Small intestine (tissue), 16 donors: ENCODE data around the gene CDCA7L. TPM values are rescaled to one million over a fixed set of nuclear protein-coding genes. Genes with fewer than 3 reads are reported as not detected.

Experiments
- DNase-seq, 2 donors: peaks; one replicate each; pipeline versions ENCODE4 v3.0.0 to v3.0.0-alpha.2; 2013
- FAIRE-seq: peaks from 2 replicates; lab custom pipeline; 2012; peaks lifted over from hg19 to GRCh38; lab: Jason Lieb, UNC
- H3K27ac ChIP-seq, 3 donors: one replicate each; pipeline ENCODE4 v1.5.1; 2013; ENCODE audit warnings: low read length in 2 of 3, mild to moderate bottlenecking in 2 of 3, control low read depth in 1 of 3, inconsistent platforms in 1 of 3, low read depth in 1 of 3, moderate library complexity in 1 of 3
- H3K27me3 ChIP-seq, 3 donors: one replicate each; pipeline ENCODE4 v1.6.1; 2013; ENCODE audit warnings: low read length in 3 of 3, inconsistent platforms in 1 of 3; ENCODE audit not compliant: control insufficient read depth in 3 of 3, insufficient read depth in 3 of 3
- H3K36me3 ChIP-seq, 3 donors: one replicate each; pipeline ENCODE4 v1.6.1; 2013; ENCODE audit warnings: low read length in 3 of 3, inconsistent platforms in 1 of 3, low read depth in 1 of 3, mild to moderate bottlenecking in 1 of 3, moderate library complexity in 1 of 3; ENCODE audit not compliant: control insufficient read depth in 3 of 3, insufficient read depth in 2 of 3
- H3K4me1 ChIP-seq, 3 donors: one replicate each; pipeline ENCODE4 v1.6.1; 2013; ENCODE audit warnings: low read length in 2 of 3, inconsistent platforms in 1 of 3, low read depth in 1 of 3, mild to moderate bottlenecking in 1 of 3, moderate library complexity in 1 of 3; ENCODE audit not compliant: control insufficient read depth in 3 of 3, insufficient read depth in 2 of 3
- H3K4me3 ChIP-seq, 3 donors: one replicate each; pipeline ENCODE4 v1.5.1; 2013; ENCODE audit warnings: low read length in 3 of 3, control low read depth in 1 of 3, inconsistent platforms in 1 of 3, low read depth in 1 of 3, mild to moderate bottlenecking in 1 of 3, moderate library complexity in 1 of 3
- H3K9me3 ChIP-seq, 2 donors: one replicate each; pipeline ENCODE4 v1.6.1; 2013; ENCODE audit warnings: low read depth in 1 of 2, low read length in 1 of 2; ENCODE audit not compliant: control insufficient read depth in 2 of 2, insufficient read depth in 1 of 2
- WGBS, 3 donors: extraction: QIAGEN DNeasy Blood & Tissue Kit; methylation state at CpG; one replicate each; pipeline ENCODE4 v1.1.7; 2013; 5-methylcytosine and 5-hydroxymethylcytosine counted together
- long read RNA-seq, 10 donors: transcript quantifications; one replicate each; lab custom pipeline, GENCODE V29; 2026
- polyA plus RNA-seq, 4 donors: library from polyadenylated mRNA; stranded (reverse) in 3 of 4; unstranded in 1 of 4; fragments of 200-250 nt in 3 of 4; fragments of 120-200 nt in 1 of 4; gene quantifications; one replicate each; pipeline versions ENCODE4 v1.2.1 to v1.2.3, GENCODE V29; 2013
- donor health status: healthy with polysubstance abuse.
- donor health status: control.
- donor health status: control.
- donor health status: Bipolar disorder and iron deficiency.
- donor health status: healthy.

The CDCA7L gene, protein sequence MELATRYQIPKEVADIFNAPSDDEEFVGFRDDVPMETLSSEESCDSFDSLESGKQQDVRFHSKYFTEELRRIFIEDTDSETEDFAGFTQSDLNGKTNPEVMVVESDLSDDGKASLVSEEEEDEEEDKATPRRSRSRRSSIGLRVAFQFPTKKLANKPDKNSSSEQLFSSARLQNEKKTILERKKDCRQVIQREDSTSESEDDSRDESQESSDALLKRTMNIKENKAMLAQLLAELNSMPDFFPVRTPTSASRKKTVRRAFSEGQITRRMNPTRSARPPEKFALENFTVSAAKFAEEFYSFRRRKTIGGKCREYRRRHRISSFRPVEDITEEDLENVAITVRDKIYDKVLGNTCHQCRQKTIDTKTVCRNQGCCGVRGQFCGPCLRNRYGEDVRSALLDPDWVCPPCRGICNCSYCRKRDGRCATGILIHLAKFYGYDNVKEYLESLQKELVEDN
- 10 to 100 TPM in 2 of 4 donors, 1 to 10 TPM in 2; 2.7 to 20.6 (median 8.4) TPM for polyA plus RNA-seq
- long read RNA-seq, donor 1, partial matches to known transcripts, result 0 of 5 reads
- long read RNA-seq, donor 1, other reads (novel, unspliced or antisense), result 0 of 5 reads
- long read RNA-seq, donor 2, partial matches to known transcripts, result 0 of 1 reads
- long read RNA-seq, donor 2, other reads (novel, unspliced or antisense), result 0 of 1 reads
- long read RNA-seq, donor 3, result 0 reads
- long read RNA-seq, donor 4, result 0 reads
- long read RNA-seq, donor 5, partial matches to known transcripts, result 0 of 1 reads
- long read RNA-seq, donor 5, other reads (novel, unspliced or antisense), result 0 of 1 reads
- long read RNA-seq, donor 6, partial matches to known transcripts, result 13 of 13 reads
- long read RNA-seq, donor 6, other reads (novel, unspliced or antisense), result 0 of 13 reads
- long read RNA-seq, donor 7, transcript CDCA7L-202 (9 exons, 1,830 nt), result major isoform, 11 of 30 reads
- long read RNA-seq, donor 7, transcript CDCA7L-203 (10 exons, 3,066 nt), result minor isoform, 7 of 30 reads
- long read RNA-seq, donor 7, partial matches to known transcripts, result 0 of 30 reads
- long read RNA-seq, donor 7, other reads (novel, unspliced or antisense), result 9 of 30 reads
- long read RNA-seq, donor 8, partial matches to known transcripts, result 0 of 3 reads
- long read RNA-seq, donor 8, other reads (novel, unspliced or antisense), result 0 of 3 reads
- long read RNA-seq, donor 9, result 0 reads
- long read RNA-seq, donor 10, partial matches to known transcripts, result 0 of 2 reads
- long read RNA-seq, donor 10, other reads (novel, unspliced or antisense), result 0 of 2 reads

DNA sequence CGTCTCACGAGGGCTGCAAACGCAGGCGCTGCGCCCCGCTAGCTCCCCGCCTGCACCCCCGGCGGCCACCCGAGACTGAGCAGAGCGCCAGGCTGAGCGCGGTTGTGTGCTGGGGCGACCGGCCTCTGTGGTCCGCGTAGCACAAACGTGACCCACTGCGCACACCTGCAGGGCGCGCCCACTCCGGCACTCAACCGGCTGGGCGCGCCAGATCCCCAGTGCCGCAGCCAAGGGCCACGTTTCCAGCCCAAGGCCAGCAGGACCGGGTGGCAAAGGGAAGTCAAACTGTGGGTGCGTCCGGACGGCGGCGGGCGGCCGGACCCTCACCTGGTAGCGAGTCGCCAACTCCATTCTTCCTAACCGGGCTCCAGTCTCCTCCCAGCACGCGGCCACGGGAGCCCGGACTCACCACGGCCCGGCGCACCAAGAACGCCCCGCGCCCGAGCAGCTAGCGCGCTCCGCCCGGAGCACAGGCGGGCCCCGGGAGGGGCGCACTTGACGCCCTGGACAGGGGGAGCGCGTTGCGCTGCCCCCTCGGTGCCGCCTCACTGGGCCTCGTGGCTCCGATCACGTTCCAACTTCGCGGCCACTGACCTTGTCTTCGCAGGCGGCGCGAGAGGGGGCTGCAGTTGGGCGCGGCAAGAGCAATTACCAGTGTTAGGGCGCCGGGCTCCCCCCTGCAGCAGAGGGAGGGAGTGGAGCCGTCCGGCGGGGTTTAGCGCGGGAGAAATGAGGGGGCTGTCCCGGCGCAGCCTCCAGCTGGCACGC is at the start of gene CDCA7L:
TSS of gene CDCA7L (minus strand) at position 446 of the 768 bp plus-strand sequence. CDS start at position 351, 95 bp downstream.
- peak; percentile 63 to 85 for DNase-seq
- peaks cover 0 to 7% (median 2%) of the 10 kb centered on the region in 3 donors for H3K4me1 ChIP-seq
- no peak for FAIRE-seq
- 0% methylated on average over 58 to 83 of the region's 83 CpGs for WGBS, 3 donors
- H3K36me3 ChIP-seq, result no peaks in the 10 kb centered on the region
- H3K27me3 ChIP-seq, result peaks cover 0 to 7% (median 0%) of the 10 kb centered on the region in 3 donors
- peak within 1 kb of the TSS in 2 of 3 donors; percentile 53 to 85 for H3K27ac ChIP-seq
- no peaks in the 10 kb centered on the region for H3K9me3 ChIP-seq
- peak within 1 kb of the TSS; percentile 47 to 68 (median 67) for H3K4me3 ChIP-seq

GRCh38 chr7:21986096-21986495 is 40.4 kb upstream of the CDCA7L start:
- Histone ChIP-seq H3K4me3 (no peak overlapping the region), H3K27ac (no peak overlapping the region), H3K9me3 (no peaks in the 10 kb centered on the region), H3K4me1 (no peaks in the 10 kb centered on the region), H3K36me3 (no peaks in the 10 kb centered on the region), H3K27me3 (peaks cover 0 to 3% (median 2%) of the 10 kb centered on the region in 3 donors)
- 77 to 97% (median 87%) methylated on average over 5 of the region's 5 CpGs for WGBS, 3 donors
- FAIRE-seq, result no peak
- no peak for DNase-seq

DNA sequence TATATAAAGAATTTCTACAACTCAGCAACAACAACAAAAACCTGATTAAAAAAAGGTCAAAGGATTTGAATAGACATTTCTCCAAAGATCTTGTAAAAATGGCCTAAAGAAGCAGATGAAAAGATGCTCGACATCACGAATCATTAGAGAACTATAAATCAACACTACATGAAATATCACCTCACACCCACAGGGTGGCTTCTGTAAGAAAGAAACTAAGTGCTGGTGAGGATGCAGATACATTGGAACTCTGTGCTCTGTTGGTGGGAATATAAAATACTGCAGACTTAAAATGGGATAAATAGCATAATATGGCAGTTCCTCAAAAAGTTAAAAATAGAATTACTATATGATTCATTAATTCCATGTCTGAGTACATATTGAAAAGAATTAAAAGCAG is 38.3 kb upstream of the CDCA7L start:
- WGBS, 3 donors, result 58 to 74% (median 69%) methylated on average over 2 of the region's 2 CpGs
- Histone ChIP-seq H3K27me3 (peaks cover 0 to 3% (median 2%) of the 10 kb centered on the region in 3 donors), H3K36me3 (no peaks in the 10 kb centered on the region), H3K27ac (no peak overlapping the region), H3K4me3 (no peak overlapping the region), H3K9me3 (no peaks in the 10 kb centered on the region), H3K4me1 (no peaks in the 10 kb centered on the region)
- FAIRE-seq (no peak), DNase-seq (no peak)

DNA sequence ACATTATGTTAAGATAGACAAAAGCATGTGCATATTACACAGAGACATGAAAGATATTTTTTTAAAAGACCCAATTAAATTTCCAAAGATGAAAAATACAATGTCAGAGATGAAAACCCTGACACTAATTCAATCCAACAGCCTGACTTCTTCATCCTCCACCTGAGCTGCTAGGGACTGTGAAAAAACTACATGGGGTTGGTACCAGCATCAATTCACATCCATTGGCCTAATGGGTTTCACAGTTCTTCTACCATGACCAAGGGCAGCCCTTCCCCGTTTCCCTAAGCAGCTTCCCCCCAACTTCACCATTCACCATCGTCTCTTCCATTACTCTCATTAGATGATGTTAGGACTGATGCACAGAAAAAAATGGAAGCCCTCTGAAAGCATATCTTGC is 37.4 kb upstream of the CDCA7L start:
- Histone ChIP-seq H3K27me3 (peaks cover 0 to 3% (median 2%) of the 10 kb centered on the region in 3 donors), H3K4me1 (no peaks in the 10 kb centered on the region), H3K4me3 (no peak overlapping the region), H3K36me3 (no peaks in the 10 kb centered on the region), H3K9me3 (no peaks in the 10 kb centered on the region), H3K27ac (no peak overlapping the region)
- FAIRE-seq, result no peak
- DNase-seq, result no peak
- 78 to 88% (median 83%) methylated on average over 2 of the region's 2 CpGs for WGBS, 3 donors

GRCh38 chr7:21981524-21981923 is 35.8 kb upstream of the CDCA7L start:
- Histone ChIP-seq H3K4me1 (no peaks in the 10 kb centered on the region), H3K36me3 (no peaks in the 10 kb centered on the region), H3K27me3 (peaks cover 0 to 3% (median 2%) of the 10 kb centered on the region in 3 donors), H3K27ac (no peak overlapping the region), H3K4me3 (no peak overlapping the region), H3K9me3 (no peaks in the 10 kb centered on the region)
- WGBS, 3 donors, result 65 to 81% (median 75%) methylated on average over 2 of the region's 2 CpGs
- DNase-seq (no peak), FAIRE-seq (no peak)

GRCh38 chr7:21980926-21981500 is 35.3 kb upstream of the CDCA7L start:
- DNase-seq (no peak), FAIRE-seq (no peak)
- Histone ChIP-seq H3K27me3 (peaks cover 0 to 3% (median 2%) of the 10 kb centered on the region in 3 donors), H3K27ac (no peak overlapping the region), H3K36me3 (no peaks in the 10 kb centered on the region), H3K4me3 (no peak overlapping the region), H3K9me3 (no peaks in the 10 kb centered on the region), H3K4me1 (no peaks in the 10 kb centered on the region)
- WGBS, 3 donors, result 37 to 53% (median 40%) methylated on average over 5 of the region's 5 CpGs

DNA sequence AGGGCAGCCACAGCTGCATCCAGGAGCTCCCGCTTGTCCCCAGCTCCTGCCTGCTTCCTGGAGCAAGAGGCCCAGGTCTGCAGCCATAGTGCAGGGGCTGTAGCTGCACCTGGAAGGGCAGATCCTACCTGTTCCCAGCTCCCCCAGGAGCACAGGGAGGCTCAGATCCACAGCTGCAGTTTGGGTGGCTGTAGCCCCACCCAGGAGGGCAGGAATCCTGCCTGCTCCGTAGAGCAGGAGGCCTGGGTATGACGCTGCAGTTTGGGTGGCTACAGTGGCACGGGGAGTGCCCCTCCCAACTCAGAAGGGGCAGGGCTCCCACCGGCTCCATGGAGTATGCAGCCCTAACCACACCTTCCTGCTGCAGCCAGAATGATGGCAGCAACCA is 26.7 kb upstream of the CDCA7L start:
- DNase-seq (no peak), FAIRE-seq (no peak)
- H3K36me3 ChIP-seq, result no peaks in the 10 kb centered on the region
- no peaks in the 10 kb centered on the region for H3K4me1 ChIP-seq
- no peaks in the 10 kb centered on the region for H3K9me3 ChIP-seq
- no peak overlapping the region for H3K4me3 ChIP-seq
- 35 to 61% (median 56%) methylated on average over 4 to 5 of the region's 5 CpGs for WGBS, 3 donors
- no peaks in the 10 kb centered on the region for H3K27me3 ChIP-seq
- H3K27ac ChIP-seq, result no peak overlapping the region
